Right renal pelvis (tissue), 4 donors: Measurements from ENCODE around the gene FGF11. TPM values are rescaled to one million over a fixed set of nuclear protein-coding genes. Genes with fewer than 3 reads are reported as not detected.

Experiments
- DNase-seq, 4 donors: peaks; one replicate each; pipeline ENCODE4 v3.0.0-alpha.2; 2013; ENCODE audit warnings: low read depth in 4 of 4, low spot score in 3 of 4, missing footprints in 1 of 4
- polyA plus RNA-seq, 4 donors: library from polyadenylated mRNA; unstranded; fragments of 120-200 nt; gene quantifications; one replicate each; pipeline ENCODE4 v1.2.1, GENCODE V29; 2013; ENCODE audit not compliant: insufficient read length in 4 of 4

FGF11 gene
- polyA plus RNA-seq, 4 donors, result 6.0 to 8.6 (median 7.8) TPM

GRCh38 chr17:7407485-7408251 is 31.6 kb upstream of the FGF11 start, which contains the start of gene NLGN2:
TSS of gene NLGN2 (plus strand) at chr17:7407845. CDS start at chr17:7408256, 411 bp downstream.
- no peak for DNase-seq

- DNase-seq, result no peak
These were observed 31.0 kb upstream of the FGF11 start for GRCh38 chr17:7408252-7408727.

DNA sequence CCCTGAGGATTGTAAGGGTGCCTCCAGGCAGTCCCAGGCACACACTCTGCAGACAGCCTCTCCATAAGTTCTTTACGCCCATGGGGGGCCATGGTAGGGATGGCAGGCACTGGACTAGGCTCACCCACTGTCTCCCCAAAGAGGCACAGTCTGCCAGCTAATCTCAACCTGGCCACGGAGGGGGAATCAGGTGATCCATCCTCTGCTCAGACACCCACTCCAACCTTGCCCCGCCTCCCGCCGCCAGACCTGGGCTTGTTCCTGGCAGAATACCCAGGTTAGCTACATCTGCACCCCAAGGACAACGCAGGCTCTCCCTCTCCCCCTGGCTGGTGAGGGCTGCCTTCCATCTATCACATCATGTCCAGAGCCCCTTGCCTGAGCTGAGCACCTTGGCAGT is 30.4 kb upstream of the FGF11 start:
- no peak for DNase-seq

- no peak for DNase-seq
These were observed 29.6 kb upstream of the FGF11 start for GRCh38 chr17:7409716-7410115.

GRCh38 chr17:7410634-7411426 is 28.5 kb upstream of the FGF11 start:
- no peak for DNase-seq

DNA sequence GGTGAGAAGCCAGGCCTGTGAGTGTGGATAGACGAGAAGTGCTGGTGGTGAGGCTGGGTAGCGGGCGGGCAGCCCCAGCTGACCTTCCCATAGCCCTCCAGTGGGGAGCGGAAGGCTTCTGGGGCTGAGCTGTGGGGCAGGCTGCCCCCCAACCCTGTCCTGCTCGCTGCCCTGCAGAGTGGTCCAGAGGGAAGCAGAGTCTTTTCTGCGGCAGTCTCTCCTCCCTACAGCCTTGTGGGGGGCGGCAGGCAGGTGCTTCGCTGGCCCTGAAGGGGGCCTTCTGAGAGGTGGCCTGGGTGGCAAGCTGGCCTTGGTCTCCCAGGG is 27.9 kb upstream of the FGF11 start:
- DNase-seq, result no peak

- DNase-seq, result no peak
These were observed 25.8 kb upstream of the FGF11 start for GRCh38 chr17:7413346-7413985.

DNA sequence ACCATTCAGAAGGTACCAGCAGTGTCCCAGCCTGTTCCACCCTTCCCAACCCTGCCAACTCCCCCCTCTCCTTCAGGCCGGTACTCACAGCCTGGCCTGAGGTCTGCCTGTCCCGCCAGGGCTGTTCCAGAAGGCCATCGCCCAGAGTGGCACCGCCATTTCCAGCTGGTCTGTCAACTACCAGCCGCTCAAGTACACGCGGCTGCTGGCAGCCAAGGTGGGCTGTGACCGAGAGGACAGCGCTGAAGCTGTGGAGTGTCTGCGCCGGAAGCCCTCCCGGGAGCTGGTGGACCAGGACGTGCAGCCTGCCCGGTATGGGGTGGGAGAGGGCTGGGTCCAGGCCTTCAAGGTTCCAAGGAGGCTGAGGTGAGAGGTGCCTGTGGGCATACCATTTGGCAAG is 24.5 kb upstream of the FGF11 start:
- no peak for DNase-seq

- DNase-seq, result no peak
These were observed 23.5 kb upstream of the FGF11 start for GRCh38 chr17:7415784-7416183.

GRCh38 chr17:7416323-7416722 is 23.0 kb upstream of the FGF11 start:
- no peak for DNase-seq

GRCh38 chr17:7417056-7417655 is 22.2 kb upstream of the FGF11 start:
- no peak for DNase-seq

- no peak for DNase-seq
These were observed 20.7 kb upstream of the FGF11 start for GRCh38 chr17:7418472-7419152.

DNA sequence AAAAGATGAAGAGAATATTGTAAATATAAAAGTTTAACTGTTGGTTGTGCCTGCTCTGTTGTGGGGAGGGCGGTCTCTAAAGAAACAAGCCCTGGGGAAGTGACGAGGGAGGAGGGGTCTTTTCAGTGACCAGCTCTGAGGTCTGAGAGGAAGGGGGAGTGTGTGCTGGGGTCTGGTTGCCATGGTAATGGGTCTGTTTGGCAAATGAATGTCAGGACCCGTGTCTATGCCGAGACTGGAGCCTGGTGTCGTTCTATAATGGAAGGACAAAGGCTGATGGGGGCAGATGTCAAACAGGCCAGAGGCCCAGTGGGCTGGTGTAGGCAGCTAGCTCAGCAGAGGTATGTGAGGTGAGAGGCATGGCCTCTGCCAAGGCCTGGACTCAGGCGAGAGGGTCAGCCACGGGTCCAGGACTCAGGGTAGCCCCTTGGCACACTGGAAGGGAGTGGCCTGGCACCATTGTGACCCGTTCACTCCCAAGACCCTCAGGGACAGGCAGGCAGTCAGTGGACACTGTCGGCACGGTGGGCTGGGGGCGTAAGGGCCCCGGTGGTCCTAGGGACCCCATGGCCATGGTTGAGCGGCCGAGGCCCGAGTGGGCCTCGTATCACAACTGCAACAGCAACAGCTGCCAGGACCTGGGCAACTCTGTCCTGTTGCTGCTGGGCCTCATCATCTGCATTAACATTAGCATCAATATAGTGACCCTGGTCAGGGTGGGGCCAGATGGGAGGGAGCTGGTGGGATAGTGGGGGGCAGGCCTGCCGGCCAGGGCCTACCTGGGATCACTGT is 19.3 kb upstream of the FGF11 start, which contains the start of gene SPEM1:
TSS of gene SPEM1 (plus strand) at position 506 of the 792 bp plus-strand sequence. CDS start at position 567, 61 bp downstream.
- peak in 1 of 4 donors; percentile 47 for DNase-seq

- DNase-seq, result no peak
These were observed 18.1 kb upstream of the FGF11 start for GRCh38 chr17:7421186-7421585.

- no peak for DNase-seq
These were observed 15.6 kb upstream of the FGF11 start for GRCh38 chr17:7423679-7424078.

GRCh38 chr17:7425316-7425715 is 14.0 kb upstream of the FGF11 start, which contains the start of gene SPEM2:
TSS of gene SPEM2 (plus strand) at chr17:7425616. CDS start at chr17:7425689, 73 bp downstream.
- no peak for DNase-seq

DNA sequence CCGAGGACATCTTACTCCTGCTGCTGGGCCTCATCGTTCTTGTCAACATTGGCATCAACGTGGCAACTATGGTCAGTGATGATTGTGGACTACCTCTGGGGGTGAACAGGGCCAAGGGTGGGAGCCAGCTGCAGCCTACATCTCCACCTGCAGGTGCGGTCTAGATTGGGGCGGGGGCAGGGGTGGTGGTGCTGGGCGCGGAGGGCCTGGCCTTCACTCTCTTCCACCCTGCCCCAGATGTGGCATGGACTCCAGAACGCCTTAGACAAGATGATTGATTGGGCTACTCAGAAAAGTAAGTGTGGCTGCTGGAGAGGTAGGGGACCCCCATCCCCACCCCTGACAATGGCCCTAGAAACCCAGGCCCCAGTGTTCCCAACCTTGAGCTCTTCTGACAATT is 13.6 kb upstream of the FGF11 start:
- no peak for DNase-seq

- no peak for DNase-seq
These were observed 13.0 kb upstream of the FGF11 start for GRCh38 chr17:7426203-7426863.
